Aorta (tissue), 5 donors: ENCODE data around the gene EIF4G3. TPM values are rescaled to one million over a fixed set of nuclear protein-coding genes. Genes with fewer than 3 reads are reported as not detected.

Source experiments
- ATAC-seq: fragments of 200-7000 bp; cut with Tn5 transposase; one replicate; pipeline ENCODE4 v1.9.1; 2022; ENCODE audit warnings: moderate library complexity; ENCODE audit not compliant: low FRiP score
- DNase-seq, 2 donors: peaks; one replicate each; pipeline ENCODE4 v3.0.0-alpha.2; 2020
- H3K27ac ChIP-seq, 2 donors: one replicate each; pipeline ENCODE4 v1.5.1; 2013; ENCODE audit warnings: low read length in 2 of 2, mild to moderate bottlenecking in 2 of 2, moderate library complexity in 2 of 2, control low read depth in 1 of 2, inconsistent platforms in 1 of 2, low read depth in 1 of 2
- H3K27me3 ChIP-seq, 2 donors: one replicate each; pipeline ENCODE4 v1.6.1; 2013; ENCODE audit warnings: control low read depth in 1 of 2, low read length in 1 of 2, mild to moderate bottlenecking in 1 of 2, moderate library complexity in 1 of 2; ENCODE audit not compliant: insufficient read depth in 2 of 2, control insufficient read depth in 1 of 2
- H3K36me3 ChIP-seq, 2 donors: one replicate each; pipeline ENCODE4 v1.6.1; 2013; ENCODE audit warnings: control low read depth in 1 of 2, low read length in 1 of 2, mild to moderate bottlenecking in 1 of 2; ENCODE audit not compliant: insufficient read depth in 2 of 2, control insufficient read depth in 1 of 2
- H3K4me1 ChIP-seq, 2 donors: one replicate each; pipeline ENCODE4 v1.6.1; 2013; ENCODE audit warnings: low read length in 2 of 2, control low read depth in 1 of 2, mild to moderate bottlenecking in 1 of 2, moderate library complexity in 1 of 2; ENCODE audit not compliant: insufficient read depth in 2 of 2, control insufficient read depth in 1 of 2
- H3K4me3 ChIP-seq, 2 donors: one replicate each; pipeline ENCODE4 v1.5.1; 2013; ENCODE audit warnings: low read length in 2 of 2, control low read depth in 1 of 2, mild to moderate bottlenecking in 1 of 2
- H3K9me3 ChIP-seq: one replicate; pipeline ENCODE4 v1.6.1; 2013; ENCODE audit warnings: mild to moderate bottlenecking, low read length; ENCODE audit not compliant: control insufficient read depth
- WGBS, 2 donors: extraction: QIAGEN DNeasy Blood & Tissue Kit; methylation state at CpG; one replicate each; pipeline ENCODE4 v1.1.7; 2013; 5-methylcytosine and 5-hydroxymethylcytosine counted together
- intact Hi-C, 2 donors: fragments of 100-400 bp; cut with DNase I; formaldehyde crosslinking; loops; one replicate each; pipeline versions ENCODE4 v1.14.2 to v1.15.0; 2022
- polyA plus RNA-seq, 2 donors: library from polyadenylated mRNA; stranded (reverse); fragments of 200-250 nt; gene quantifications; one replicate each; pipeline ENCODE4 v1.2.3, GENCODE V29; 2013
- total RNA-seq, 2 donors: library from RNA; stranded (reverse); fragmentation: NEBNext Ultra II Directional; extraction: Animal tissue kit (Norgen Biotek cat#: 25700); gene quantifications; one replicate each; pipeline ENCODE4 v1.2.1, GENCODE V29; 2021
- donor health status: healthy with polysubstance abuse.
- donor health status: Bipolar disorder and iron deficiency.
- donor health status: DM: no; HTN: no; CAD: no.
- donor health status: DM: no; HTN: no; CAD: no.
- donor health status: DM: yes; HTN: yes; CAD: no.

EIF4G3 gene
- total and polyA plus RNA-seq, 4 donors, result 7.3 to 84.4 (median 37.3) TPM

DNA sequence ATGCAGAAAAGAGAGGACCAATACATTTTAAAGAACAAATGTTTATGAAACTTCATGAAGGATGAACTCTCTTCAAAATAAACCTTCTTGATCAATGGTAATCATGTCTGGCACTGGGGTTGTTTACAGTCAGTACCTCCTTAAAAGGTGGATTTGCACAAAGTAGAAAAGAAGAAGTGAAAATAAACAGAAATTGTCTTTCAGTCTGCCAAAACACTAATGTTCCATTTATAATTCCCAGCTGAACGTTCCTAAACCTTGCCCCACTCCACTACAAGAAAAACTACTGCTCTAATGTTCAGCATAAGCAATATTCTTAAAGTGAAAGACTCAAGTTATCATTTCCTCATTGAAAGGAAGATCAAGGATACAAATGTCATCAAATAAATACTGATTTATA lies 86.2 kb downstream of the EIF4G3 start:
- H3K36me3 ChIP-seq, result peaks cover 0 to 2% of the 10 kb centered on the region in 2 donors
- H3K27me3 ChIP-seq, result no peaks in the 10 kb centered on the region
- H3K27ac ChIP-seq, result no peak overlapping the region
- ATAC-seq (no peak), DNase-seq (no peak)
- intact Hi-C loops, result no loop called here
- H3K4me3 ChIP-seq, result no peak overlapping the region
- WGBS, 2 donors, result 2% methylated on average over 1 of the region's 1 CpG
- H3K4me1 ChIP-seq, result no peaks in the 10 kb centered on the region
- no peaks in the 10 kb centered on the region for H3K9me3 ChIP-seq

DNA sequence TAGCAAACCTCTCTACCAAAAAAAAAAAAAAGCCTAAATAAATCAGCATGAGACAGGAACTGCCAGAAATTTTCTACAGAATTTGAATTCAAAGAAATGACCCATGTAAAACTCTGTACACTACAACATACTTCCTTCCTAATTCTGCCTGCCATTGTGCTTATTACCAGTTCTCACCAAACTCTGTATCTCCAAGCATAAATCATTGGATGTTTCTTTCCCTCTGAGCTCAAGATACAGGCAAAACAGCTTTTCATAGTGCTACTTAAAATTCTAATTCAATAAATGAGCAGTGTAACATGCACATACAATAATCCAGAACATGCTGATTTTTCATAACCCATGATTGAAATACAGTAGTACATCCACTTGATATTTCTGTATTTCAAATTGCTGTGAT lies 87.0 kb downstream of the EIF4G3 start:
- Histone ChIP-seq H3K4me1 (no peaks in the 10 kb centered on the region), H3K36me3 (peaks cover 0 to 2% of the 10 kb centered on the region in 2 donors), H3K4me3 (no peak overlapping the region), H3K9me3 (no peaks in the 10 kb centered on the region), H3K27me3 (no peaks in the 10 kb centered on the region), H3K27ac (no peak overlapping the region)
- DNase-seq (no peak), ATAC-seq (no peak)
- intact Hi-C loops, result no loop called here

DNA sequence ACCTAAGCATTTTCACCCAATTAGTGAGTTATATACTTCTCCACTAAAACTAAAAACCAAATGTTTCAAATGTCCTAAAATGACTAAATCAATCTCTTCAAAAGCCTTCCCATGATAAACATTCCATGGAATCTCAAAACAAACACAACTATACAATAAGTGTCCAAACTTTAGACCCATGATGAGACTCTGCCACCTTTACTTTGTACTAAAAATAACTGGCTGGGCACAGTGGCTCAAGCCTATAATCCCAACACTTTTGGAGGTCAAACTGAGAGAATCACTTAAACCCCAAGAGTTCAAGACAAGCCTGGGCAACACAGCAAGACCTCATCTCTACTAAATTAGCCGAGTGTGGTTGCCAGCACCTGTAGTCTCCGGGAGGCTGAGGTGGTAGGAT lies 87.4 kb downstream of the EIF4G3 start:
- peaks cover 0 to 2% of the 10 kb centered on the region in 2 donors for H3K36me3 ChIP-seq
- ATAC-seq (no peak), DNase-seq (no peak)
- H3K27me3 ChIP-seq, result no peaks in the 10 kb centered on the region
- no peak overlapping the region for H3K27ac ChIP-seq
- 92 to 94% methylated on average over 2 of the region's 2 CpGs for WGBS, 2 donors
- intact Hi-C loops, result no loop called here
- H3K4me3 ChIP-seq, result no peak overlapping the region
- H3K9me3 ChIP-seq, result no peaks in the 10 kb centered on the region
- H3K4me1 ChIP-seq, result no peaks in the 10 kb centered on the region

DNA sequence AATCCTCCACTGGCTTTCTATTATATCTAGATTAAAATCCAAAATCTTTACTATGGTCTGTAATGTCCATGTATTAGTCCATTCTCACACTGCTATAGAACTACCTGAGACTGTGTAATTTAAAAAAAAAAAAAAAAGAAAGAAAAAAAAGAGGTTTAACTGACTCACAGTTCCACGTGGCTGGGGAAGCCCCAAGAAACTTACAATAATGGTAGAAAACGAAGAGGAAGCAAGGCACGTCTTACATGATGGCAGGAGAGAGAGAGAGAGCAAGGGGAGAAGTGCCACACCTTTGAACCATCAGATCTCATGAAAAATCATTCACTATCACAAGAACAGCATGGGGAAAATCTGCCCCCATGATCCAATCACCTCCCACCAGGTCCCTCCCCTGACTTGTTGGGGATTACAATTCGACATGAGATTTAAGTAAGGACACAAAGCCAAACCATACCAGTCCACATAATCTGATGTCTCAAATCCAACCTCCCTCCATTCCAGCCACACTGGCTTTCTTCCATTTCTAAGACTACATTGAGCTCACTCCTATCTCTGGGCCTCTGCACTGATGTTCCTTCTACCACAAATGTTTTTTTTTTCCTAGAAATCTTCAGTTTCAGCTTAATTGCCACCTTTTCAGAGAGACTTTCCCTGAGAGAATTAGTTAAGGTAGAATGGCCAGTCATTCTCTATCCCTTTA lies 92.4 kb downstream of the EIF4G3 start:
- 69 to 70% methylated on average over 4 of the region's 4 CpGs for WGBS, 2 donors

DNA sequence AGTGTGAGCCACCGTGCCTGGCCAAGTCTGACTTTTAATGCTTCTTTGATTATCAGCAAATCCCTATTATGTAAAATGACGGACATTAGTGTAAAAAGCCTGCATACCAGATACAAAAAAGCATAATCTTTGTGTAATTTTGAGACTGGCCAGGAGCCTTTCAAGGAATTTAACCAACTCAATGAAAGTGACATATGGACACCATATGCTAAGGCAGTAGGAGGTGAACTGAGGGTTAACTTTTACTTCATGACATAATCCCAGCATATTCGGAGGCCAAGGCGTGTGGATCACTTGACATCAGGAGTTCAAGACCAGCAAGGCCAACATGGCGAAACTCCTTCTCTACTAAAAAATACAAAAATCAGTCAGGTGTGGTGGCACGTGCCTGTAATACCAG lies 94.6 kb downstream of the EIF4G3 start:
- DNase-seq (no peak), ATAC-seq (no peak)
- H3K9me3 ChIP-seq, result no peaks in the 10 kb centered on the region
- H3K36me3 ChIP-seq, result peaks cover 0 to 2% of the 10 kb centered on the region in 2 donors
- no peaks in the 10 kb centered on the region for H3K27me3 ChIP-seq
- H3K27ac ChIP-seq, result no peak overlapping the region
- WGBS, 2 donors, result 86 to 90% methylated on average over 6 of the region's 6 CpGs
- H3K4me3 ChIP-seq, result no peak overlapping the region
- intact Hi-C loops, result no loop called here
- H3K4me1 ChIP-seq, result no peaks in the 10 kb centered on the region

More for the DNA sequence above, 92.4 kb downstream of the EIF4G3 start:
- no peak for DNase-seq
- no peak for ATAC-seq
- no peaks in the 10 kb centered on the region for H3K9me3 ChIP-seq
- peaks cover 0 to 2% of the 10 kb centered on the region in 2 donors for H3K36me3 ChIP-seq
- intact Hi-C loops, result no loop called here
- no peaks in the 10 kb centered on the region for H3K4me1 ChIP-seq
- H3K27ac ChIP-seq, result no peak overlapping the region
- no peaks in the 10 kb centered on the region for H3K27me3 ChIP-seq
- no peak overlapping the region for H3K4me3 ChIP-seq

DNA sequence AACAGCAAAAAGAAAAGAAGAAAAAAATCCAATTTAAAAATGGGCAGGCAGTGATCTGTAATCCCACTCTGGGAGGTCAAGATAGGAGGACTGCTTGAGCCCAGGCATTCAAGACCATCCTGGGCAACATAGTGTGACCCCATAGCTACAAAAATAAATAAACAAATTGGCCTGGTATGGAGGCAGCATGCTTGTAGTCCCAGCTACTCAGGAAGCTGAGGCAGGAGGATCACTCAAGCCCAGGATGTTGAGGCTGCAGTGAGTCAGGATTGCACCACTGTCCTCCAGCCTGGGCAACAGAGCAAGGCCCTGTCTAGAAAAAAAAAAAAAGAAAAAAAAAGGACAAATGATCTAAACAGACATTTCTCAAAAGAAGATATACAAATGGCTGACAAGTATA lies 99.6 kb downstream of the EIF4G3 start:
- H3K27me3 ChIP-seq, result no peaks in the 10 kb centered on the region
- no peaks in the 10 kb centered on the region for H3K9me3 ChIP-seq
- no peaks in the 10 kb centered on the region for H3K4me1 ChIP-seq
- no peak for ATAC-seq
- intact Hi-C loops, result no loop called here
- no peak overlapping the region for H3K4me3 ChIP-seq
- no peak for DNase-seq
- no peak overlapping the region for H3K27ac ChIP-seq
- H3K36me3 ChIP-seq, result no peaks in the 10 kb centered on the region

DNA sequence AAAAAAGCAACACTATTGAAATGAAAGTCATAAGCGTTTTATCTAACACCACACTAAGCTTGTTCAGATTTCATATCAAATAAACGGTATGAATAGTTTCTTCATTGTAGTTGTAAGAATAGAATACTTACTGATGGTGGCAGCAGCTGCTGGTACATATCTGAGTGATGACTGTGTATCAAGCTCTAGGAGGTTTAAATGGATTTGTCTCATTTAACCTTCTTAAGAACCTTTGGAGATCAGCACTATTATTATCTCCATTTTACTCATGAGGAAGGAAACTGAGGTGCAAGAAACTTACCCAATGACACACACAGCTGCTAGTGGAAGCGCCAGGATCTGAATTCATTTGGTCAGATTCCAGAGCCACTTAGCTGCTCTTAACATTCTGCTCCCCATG lies 104.0 kb downstream of the EIF4G3 start:
- Histone ChIP-seq H3K4me1 (no peaks in the 10 kb centered on the region), H3K9me3 (no peaks in the 10 kb centered on the region), H3K36me3 (no peaks in the 10 kb centered on the region), H3K4me3 (no peak overlapping the region), H3K27ac (no peak overlapping the region), H3K27me3 (no peaks in the 10 kb centered on the region)
- WGBS, 2 donors, result 75 to 77% methylated on average over 3 of the region's 3 CpGs
- no peak for DNase-seq
- ATAC-seq, result no peak
- intact Hi-C loops, result no loop called here

DNA sequence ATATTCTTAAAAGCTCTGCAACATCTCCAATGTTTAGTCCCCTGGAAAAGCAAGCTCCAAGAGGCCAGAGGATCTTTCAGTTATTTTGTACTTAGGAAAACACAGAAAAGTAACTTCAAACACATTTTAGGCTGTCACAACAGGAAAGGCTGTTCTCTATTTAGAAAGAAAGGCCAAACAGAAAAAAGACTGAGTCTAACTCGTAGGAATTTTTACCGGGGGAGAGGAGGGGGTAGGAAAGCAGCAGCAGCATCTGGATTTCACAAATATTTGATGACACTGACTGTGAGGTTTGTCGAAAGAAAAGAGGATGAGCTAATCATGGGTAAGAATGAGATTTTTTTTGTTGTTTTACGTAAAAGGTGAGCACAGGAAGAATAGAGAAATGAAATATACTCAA lies 107.1 kb downstream of the EIF4G3 start:
- Histone ChIP-seq H3K4me3 (no peak overlapping the region), H3K27me3 (no peaks in the 10 kb centered on the region), H3K27ac (no peak overlapping the region), H3K36me3 (no peaks in the 10 kb centered on the region), H3K9me3 (no peaks in the 10 kb centered on the region), H3K4me1 (no peaks in the 10 kb centered on the region)
- no peak for ATAC-seq
- WGBS, 2 donors, result 46 to 49% methylated on average over 4 of the region's 4 CpGs
- intact Hi-C loops, result no loop called here
- no peak for DNase-seq

DNA sequence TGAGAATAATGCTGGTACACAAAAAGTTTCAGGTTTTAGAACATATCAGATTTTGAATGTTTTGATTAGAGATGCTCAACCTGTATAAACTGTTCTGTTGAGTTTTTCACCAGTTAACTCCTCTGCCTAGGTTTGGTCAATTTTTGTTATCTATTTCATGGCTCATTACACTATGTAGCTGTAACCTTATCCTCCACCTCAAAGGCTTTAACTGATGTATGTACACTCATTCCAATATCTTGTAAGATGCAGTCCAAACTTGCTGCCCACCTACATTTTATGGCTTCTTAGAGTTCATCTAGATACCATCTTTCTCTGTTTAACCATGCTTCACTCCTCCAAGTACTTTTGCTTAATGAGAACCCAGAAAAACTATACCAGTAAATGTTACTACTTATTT lies 107.8 kb downstream of the EIF4G3 start:
- DNase-seq, result no peak
- H3K9me3 ChIP-seq, result no peaks in the 10 kb centered on the region
- H3K36me3 ChIP-seq, result no peaks in the 10 kb centered on the region
- H3K27ac ChIP-seq, result no peak overlapping the region
- no peak overlapping the region for H3K4me3 ChIP-seq
- no peaks in the 10 kb centered on the region for H3K27me3 ChIP-seq
- intact Hi-C loops, result no loop called here
- H3K4me1 ChIP-seq, result no peaks in the 10 kb centered on the region
- ATAC-seq, result no peak
